ENCODE data around the gene POLG2.
"Not testable (repeated sequence)": the region's sequence is repeated elsewhere in the genome, so short reads cannot be mapped to it uniquely, and the experiment has no call there.

Gene POLG2

DNA sequence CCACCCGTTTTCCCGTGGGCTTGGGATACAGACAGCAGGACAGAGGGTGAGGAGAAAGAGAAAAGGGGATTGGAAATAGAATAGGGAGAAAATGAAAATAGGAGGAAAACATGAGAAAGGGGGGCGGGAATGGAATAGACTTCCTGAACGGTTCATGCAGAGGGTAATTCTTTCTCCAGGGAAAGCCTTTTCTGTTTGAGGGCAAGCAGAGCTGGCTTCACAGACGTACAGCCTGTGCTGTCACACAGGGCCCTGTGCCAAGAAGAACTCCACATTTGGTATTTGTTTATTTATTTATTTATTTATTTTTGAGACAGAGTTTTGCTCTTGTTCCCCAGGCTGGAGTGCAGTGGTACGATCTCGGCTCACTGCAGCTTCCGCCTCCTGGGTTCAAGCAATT, 35.9 kb downstream of the POLG2 start:
- no peak overlapping the region for H3K27ac ChIP-seq
- TF ChIP-seq, protein P1, sequence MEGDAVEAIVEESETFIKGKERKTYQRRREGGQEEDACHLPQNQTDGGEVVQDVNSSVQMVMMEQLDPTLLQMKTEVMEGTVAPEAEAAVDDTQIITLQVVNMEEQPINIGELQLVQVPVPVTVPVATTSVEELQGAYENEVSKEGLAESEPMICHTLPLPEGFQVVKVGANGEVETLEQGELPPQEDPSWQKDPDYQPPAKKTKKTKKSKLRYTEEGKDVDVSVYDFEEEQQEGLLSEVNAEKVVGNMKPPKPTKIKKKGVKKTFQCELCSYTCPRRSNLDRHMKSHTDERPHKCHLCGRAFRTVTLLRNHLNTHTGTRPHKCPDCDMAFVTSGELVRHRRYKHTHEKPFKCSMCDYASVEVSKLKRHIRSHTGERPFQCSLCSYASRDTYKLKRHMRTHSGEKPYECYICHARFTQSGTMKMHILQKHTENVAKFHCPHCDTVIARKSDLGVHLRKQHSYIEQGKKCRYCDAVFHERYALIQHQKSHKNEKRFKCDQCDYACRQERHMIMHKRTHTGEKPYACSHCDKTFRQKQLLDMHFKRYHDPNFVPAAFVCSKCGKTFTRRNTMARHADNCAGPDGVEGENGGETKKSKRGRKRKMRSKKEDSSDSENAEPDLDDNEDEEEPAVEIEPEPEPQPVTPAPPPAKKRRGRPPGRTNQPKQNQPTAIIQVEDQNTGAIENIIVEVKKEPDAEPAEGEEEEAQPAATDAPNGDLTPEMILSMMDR (conservative IDR thresholded peaks at IDR 0.05) = no peak

DNA sequence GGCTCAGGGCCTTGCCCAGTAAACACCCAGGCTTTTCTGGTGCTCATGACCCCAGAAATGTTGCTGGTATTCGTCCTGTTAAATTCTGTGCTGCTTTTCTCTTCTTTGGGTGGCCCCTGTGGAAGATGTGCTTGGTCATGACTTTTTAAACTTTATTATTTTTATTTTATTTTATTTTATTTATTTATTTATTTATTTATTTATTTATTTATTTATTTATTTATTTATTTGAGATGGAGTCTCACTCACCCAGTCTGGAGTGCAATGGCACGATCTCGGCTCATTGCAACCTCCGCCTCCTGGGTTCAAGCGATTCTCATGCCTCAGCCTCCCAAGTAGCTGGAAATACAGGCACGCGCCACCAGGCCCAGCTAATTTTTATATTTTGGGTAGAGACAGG, 37.0 kb downstream of the POLG2 start:
- not testable (repeated sequence) for H3K27ac ChIP-seq

DNA sequence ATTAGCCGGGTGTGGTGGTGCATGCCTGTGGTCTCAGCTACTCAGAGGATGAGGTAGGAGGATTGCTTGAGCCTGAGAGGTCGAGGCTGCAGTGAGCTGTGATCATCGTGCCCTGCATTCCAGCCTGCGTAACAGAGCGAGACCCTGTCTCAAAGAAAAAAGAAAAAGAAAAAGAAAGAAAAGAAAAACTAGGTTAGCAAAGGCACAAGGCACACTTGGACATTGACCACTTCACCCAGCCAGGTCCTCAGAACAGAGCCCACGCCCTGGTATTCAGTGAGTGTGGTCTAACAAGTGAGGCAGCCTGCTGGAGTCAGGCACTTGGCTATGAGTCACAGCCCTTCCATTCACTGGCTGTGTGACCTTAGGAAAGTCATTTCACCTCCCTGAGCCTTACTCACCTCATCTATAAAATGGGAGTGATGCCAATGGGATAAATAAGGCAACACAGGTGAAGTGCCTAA, 37.5 kb downstream of the POLG2 start:
- H3K27ac ChIP-seq = no peak overlapping the region
- TF ChIP-seq, protein P1 (conservative IDR thresholded peaks at IDR 0.05) = no peak

DNA sequence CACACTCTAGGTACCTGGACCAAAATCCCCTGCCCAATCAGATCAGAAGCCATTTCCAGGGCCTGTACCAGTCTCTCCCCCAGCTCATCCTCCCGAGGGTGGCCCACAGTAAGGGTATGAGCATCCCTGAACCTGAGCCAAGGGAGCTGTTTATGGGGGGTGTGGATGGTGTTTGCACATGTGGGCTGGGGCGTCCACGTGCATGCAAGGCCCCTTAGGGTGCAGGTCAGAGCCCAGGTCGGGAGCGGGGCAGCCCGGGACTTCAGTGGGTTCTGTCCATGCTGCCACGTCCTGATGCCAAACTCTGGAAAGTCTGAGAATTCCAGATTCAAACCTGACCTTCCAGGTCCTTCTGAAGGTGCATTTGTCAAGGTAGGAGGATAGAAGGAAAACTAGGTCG, 38.1 kb downstream of the POLG2 start:
- H3K27ac ChIP-seq = no peak overlapping the region
- TF ChIP-seq, protein P1 (conservative IDR thresholded peaks at IDR 0.05) = no peak

DNA sequence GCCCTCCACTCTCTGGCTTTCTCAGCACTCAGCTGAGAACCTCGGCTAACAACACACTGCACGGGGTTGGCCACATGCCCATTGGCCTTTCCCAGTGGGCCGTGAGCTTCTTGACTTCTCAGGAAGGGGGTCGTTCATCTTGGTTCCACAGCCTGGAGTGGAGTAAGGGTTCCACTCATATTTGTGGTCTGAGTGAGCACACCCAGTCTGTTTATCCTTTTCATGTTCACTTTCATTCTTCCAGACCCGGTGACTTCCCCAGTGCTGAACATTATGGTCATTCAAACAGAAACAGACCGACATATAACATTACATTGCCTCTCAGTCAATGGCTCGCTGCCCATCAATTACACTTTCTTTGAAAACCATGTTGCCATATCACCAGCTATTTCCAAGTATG, 39.7 kb downstream of the POLG2 start:
- no peak overlapping the region for H3K27ac ChIP-seq
- TF ChIP-seq, protein P1 (conservative IDR thresholded peaks at IDR 0.05) = no peak

DNA sequence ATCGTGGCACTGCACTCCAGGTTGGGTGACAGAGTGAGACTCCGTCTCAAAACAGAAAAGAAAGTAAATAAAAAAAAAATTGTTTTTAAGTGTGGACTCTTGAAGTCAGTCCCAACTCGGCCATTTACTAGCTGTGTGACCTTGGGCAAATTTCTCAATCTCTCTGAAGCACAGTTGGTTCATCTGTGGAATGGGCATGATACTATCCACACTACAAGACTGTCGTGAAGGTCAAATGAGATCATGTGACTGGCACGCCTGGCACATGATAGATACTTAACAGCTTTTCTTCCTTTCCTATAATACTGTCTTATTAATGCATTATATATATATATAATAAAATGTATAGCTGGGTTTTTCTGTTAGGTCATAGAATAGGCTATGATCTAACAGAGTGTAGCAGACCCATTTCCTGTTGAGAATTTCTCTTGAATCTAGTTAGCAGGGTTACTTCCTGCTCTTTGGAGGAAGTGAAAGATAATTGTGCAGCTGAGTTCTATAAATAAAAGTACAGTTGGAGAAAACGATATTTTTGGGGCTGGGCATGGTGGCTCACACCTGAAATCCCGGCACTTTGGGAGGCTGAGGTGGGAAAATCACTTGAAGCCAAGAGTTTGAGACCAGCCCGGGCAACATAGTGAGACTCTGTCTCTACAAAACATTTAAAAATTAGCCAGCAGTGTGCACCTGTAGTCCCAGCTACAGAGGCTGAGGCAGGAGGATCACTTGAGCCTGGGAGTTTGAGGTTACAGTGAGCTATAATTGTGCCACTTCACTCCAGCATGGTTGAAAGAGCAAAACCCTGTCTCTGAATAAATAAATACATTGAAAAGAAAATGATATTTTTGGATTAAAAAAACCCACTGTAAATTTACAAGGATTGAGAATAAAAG, 40.6 kb downstream of the POLG2 start:
- TF ChIP-seq, protein P1 (conservative IDR thresholded peaks at IDR 0.05) = no peak
- no peak overlapping the region for H3K27ac ChIP-seq

DNA sequence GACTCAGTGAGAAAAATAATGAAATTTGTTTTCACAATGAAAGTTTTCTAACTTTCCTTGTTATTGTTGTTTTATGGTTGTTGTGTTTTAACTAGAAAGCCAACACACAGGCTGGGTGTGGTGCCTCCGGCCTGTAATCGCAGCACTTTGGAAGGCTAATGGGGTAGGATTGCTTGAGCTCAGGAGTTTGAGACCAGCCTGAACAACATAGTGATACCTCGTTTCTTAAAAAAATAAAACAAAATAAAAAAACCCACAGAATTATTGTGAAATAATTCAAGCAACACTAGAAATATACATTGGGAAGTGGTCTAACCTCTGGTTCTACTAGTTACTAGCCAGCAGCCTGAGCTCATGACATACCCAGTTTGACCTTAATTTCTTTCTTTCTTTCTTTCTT, 47.3 kb downstream of the POLG2 start:
- no peak overlapping the region for H3K27ac ChIP-seq
- TF ChIP-seq, protein P1 (conservative IDR thresholded peaks at IDR 0.05) = no peak

All from VCaP (cell line).